GM23338 (cell line): ENCODE data around the gene NF1. TPM values are rescaled to one million over a fixed set of nuclear protein-coding genes. Genes with fewer than 3 reads are reported as not detected.

Experiments
- ATAC-seq: fragments of 200-7000 bp; cut with Tn5 transposase; 3 replicates; pipeline ENCODE4 v1.9.1; 2020
- DNase-seq: peaks from one replicate; pipeline ENCODE4 v3.0.0-alpha.2; 2015; ENCODE audit warnings: low spot score
- H2AFZ ChIP-seq: fragments of 200-600 bp; sonication (generic); 2 replicates; pipeline ENCODE4 v1.8.0; 2016; ENCODE audit warnings: antibody characterized with exemption, mild to moderate bottlenecking, moderate library complexity
- H3F3A ChIP-seq: fragments of 200-600 bp; sonication (generic); replicated peaks from 2 replicates; pipeline ENCODE4 v1.8.0; 2017; ENCODE audit warnings: antibody characterized with exemption, mixed run types, low read depth
- H3K27ac ChIP-seq: fragments of 200-600 bp; sonication (generic); 2 replicates; pipeline ENCODE4 v1.6.1; 2016; ENCODE audit warnings: low read depth
- H3K27me3 ChIP-seq: fragments of 200-600 bp; sonication (generic); 2 replicates; pipeline ENCODE4 v1.8.0; 2016; ENCODE audit warnings: mild to moderate bottlenecking, mixed run types, moderate library complexity; ENCODE audit not compliant: insufficient read depth
- H3K36me3 ChIP-seq: fragments of 200-600 bp; sonication (generic); 2 replicates; pipeline ENCODE4 v1.8.0; 2016; ENCODE audit warnings: mild to moderate bottlenecking; ENCODE audit not compliant: insufficient read depth
- H3K4me1 ChIP-seq: fragments of 200-600 bp; sonication (generic); 2 replicates; pipeline ENCODE4 v1.8.0; 2016; ENCODE audit warnings: mild to moderate bottlenecking, moderate library complexity; ENCODE audit not compliant: insufficient read depth
- H3K4me2 ChIP-seq: fragments of 200-600 bp; sonication (generic); 2 replicates; pipeline ENCODE4 v1.7.1; 2017; ENCODE audit warnings: mixed run types
- H3K4me3 ChIP-seq: fragments of 200-600 bp; sonication (generic); 2 replicates; pipeline ENCODE4 v1.6.1; 2016; ENCODE audit warnings: mixed run types
- H3K79me2 ChIP-seq: fragments of 200-600 bp; sonication (generic); replicated peaks from 2 replicates; pipeline ENCODE4 v1.8.0; 2017; ENCODE audit warnings: mild to moderate bottlenecking; ENCODE audit not compliant: insufficient read depth
- H3K9me2 ChIP-seq: fragments of 200-600 bp; sonication (generic); 2 replicates; pipeline ENCODE4 v1.8.0; 2017; ENCODE audit not compliant: insufficient read depth
- H4K20me1 ChIP-seq: fragments of 200-600 bp; sonication (generic); replicated peaks from 2 replicates; pipeline ENCODE4 v1.8.0; 2017; ENCODE audit warnings: mild to moderate bottlenecking; ENCODE audit not compliant: insufficient read depth
- H3K27ac Mint-ChIP-seq: 2 replicates; pipeline ENCODE4 v1.8.0; 2020; ENCODE audit warnings: inconsistent platforms, mild to moderate bottlenecking, moderate library complexity, mixed read lengths
- H3K27me3 Mint-ChIP-seq: 3 replicates; pipeline ENCODE4 v1.8.0; 2022; ENCODE audit warnings: low read depth, mild to moderate bottlenecking, moderate library complexity, mixed read lengths, inconsistent platforms; ENCODE audit not compliant: insufficient read depth, poor library complexity
- H3K36me3 Mint-ChIP-seq: 3 replicates; pipeline ENCODE4 v1.8.0; 2021; ENCODE audit warnings: low read depth, mild to moderate bottlenecking, inconsistent platforms, moderate library complexity, mixed read lengths
- H3K4me1 Mint-ChIP-seq: 3 replicates; pipeline ENCODE4 v1.8.0; 2020; ENCODE audit warnings: mild to moderate bottlenecking, inconsistent platforms, mixed read lengths
- H3K4me3 Mint-ChIP-seq: 3 replicates; pipeline ENCODE4 v1.8.0; 2021; ENCODE audit warnings: moderate library complexity, mild to moderate bottlenecking, inconsistent platforms, mixed read lengths
- H3K9me3 Mint-ChIP-seq: 3 replicates; pipeline ENCODE4 v1.8.0; 2020; ENCODE audit warnings: moderate library complexity, mild to moderate bottlenecking, inconsistent platforms, mixed read lengths
- CREB1 ChIP-seq: fragments of 250-450 bp; sonication (Bioruptor Pico); IDR thresholded peaks from 2 replicates; pipeline ENCODE4 v1.5.0; 2020; ENCODE audit warnings: low read depth, mild to moderate bottlenecking, moderate library complexity
- CTCF ChIP-seq, 2 experiments: fragments of 200-600 bp in 1 of 2; sonication (generic) in 1 of 2; conservative IDR thresholded peaks; 2 replicates each; pipeline versions ENCODE4 v1.5.1 to v1.6.1; 2016 to 2017; ENCODE audit warnings: antibody characterized with exemption in 2 of 2, low read depth in 2 of 2, mild to moderate bottlenecking in 2 of 2, moderate library complexity in 1 of 2
- ETS1 ChIP-seq: IDR thresholded peaks from 2 replicates; pipeline ENCODE4 v1.6.1; 2016; ENCODE audit warnings: antibody characterized with exemption
- EZH2phosphoT487 ChIP-seq: fragments of 200-600 bp; sonication (generic); IDR thresholded peaks from one replicate; pipeline ENCODE4 v1.8.1; 2018; ENCODE audit warnings: antibody characterized with exemption; ENCODE audit not compliant: unreplicated experiment
- POLR2AphosphoS5 ChIP-seq: IDR thresholded peaks from 2 replicates; pipeline ENCODE4 v1.6.1; 2016; ENCODE audit warnings: antibody characterized with exemption, low read depth
- polyA plus RNA-seq: library from polyadenylated mRNA; unstranded; fragments of >200 nt; fragmentation: Nextera tagmentation; extraction: Ambion mirVana; gene quantifications from 2 replicates; pipeline ENCODE4 v1.2.1, GENCODE V29; 2016
- total RNA-seq: library from RNA; depleted of rRNA; stranded (reverse); fragments of >200 nt; shearing (Covaris generic); gene quantifications from 2 replicates; pipeline ENCODE4 v1.2.3, GENCODE V29; 2014
- TF ChIP-seq, protein P1 (sequence below): IDR thresholded peaks from one replicate; pipeline ENCODE4 v1.6.1; 2018; ENCODE audit warnings: antibody characterized with exemption; ENCODE audit not compliant: unreplicated experiment
- TF ChIP-seq, protein P2 (sequence below): fragments of 250-450 bp; sonication (Bioruptor Pico); IDR thresholded peaks from 2 replicates; pipeline ENCODE4 v1.5.0; 2020; ENCODE audit warnings: mild to moderate bottlenecking, moderate library complexity

NF1 gene
- total and polyA plus RNA-seq, 2 experiments from 2014 or later = 16.3 to 49.7 TPM

DNA sequence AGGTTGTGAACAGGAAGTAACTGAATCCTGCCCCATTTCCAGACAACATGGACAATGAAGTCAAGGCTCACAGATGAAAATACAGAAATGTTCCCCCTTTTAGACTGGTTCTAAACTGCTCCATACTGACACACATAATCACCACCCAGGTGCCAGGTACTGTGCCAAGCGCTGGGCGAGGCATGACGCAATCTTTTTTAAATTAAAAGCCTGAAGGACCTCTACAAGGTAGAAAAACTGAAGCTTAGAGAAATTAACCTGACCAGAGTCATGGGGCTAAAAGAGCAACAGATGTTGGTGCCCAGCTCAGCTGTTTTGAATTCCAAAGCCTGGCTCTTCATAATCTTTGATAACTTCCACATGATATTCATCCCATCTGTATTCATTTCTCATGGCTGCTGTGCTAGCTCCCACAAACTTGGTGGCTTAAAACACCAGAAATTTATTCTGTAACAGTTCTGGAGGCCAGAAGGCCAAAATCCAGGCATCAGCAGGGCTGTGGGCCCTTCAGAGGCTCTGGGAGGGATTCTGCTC lies 291.8 kb downstream of the NF1 start (continued):
- TF ChIP-seq, protein P1, sequence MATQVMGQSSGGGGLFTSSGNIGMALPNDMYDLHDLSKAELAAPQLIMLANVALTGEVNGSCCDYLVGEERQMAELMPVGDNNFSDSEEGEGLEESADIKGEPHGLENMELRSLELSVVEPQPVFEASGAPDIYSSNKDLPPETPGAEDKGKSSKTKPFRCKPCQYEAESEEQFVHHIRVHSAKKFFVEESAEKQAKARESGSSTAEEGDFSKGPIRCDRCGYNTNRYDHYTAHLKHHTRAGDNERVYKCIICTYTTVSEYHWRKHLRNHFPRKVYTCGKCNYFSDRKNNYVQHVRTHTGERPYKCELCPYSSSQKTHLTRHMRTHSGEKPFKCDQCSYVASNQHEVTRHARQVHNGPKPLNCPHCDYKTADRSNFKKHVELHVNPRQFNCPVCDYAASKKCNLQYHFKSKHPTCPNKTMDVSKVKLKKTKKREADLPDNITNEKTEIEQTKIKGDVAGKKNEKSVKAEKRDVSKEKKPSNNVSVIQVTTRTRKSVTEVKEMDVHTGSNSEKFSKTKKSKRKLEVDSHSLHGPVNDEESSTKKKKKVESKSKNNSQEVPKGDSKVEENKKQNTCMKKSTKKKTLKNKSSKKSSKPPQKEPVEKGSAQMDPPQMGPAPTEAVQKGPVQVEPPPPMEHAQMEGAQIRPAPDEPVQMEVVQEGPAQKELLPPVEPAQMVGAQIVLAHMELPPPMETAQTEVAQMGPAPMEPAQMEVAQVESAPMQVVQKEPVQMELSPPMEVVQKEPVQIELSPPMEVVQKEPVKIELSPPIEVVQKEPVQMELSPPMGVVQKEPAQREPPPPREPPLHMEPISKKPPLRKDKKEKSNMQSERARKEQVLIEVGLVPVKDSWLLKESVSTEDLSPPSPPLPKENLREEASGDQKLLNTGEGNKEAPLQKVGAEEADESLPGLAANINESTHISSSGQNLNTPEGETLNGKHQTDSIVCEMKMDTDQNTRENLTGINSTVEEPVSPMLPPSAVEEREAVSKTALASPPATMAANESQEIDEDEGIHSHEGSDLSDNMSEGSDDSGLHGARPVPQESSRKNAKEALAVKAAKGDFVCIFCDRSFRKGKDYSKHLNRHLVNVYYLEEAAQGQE = no peak
- no peak for TF ChIP-seq EZH2phosphoT487
- TF ChIP-seq, protein P2, sequence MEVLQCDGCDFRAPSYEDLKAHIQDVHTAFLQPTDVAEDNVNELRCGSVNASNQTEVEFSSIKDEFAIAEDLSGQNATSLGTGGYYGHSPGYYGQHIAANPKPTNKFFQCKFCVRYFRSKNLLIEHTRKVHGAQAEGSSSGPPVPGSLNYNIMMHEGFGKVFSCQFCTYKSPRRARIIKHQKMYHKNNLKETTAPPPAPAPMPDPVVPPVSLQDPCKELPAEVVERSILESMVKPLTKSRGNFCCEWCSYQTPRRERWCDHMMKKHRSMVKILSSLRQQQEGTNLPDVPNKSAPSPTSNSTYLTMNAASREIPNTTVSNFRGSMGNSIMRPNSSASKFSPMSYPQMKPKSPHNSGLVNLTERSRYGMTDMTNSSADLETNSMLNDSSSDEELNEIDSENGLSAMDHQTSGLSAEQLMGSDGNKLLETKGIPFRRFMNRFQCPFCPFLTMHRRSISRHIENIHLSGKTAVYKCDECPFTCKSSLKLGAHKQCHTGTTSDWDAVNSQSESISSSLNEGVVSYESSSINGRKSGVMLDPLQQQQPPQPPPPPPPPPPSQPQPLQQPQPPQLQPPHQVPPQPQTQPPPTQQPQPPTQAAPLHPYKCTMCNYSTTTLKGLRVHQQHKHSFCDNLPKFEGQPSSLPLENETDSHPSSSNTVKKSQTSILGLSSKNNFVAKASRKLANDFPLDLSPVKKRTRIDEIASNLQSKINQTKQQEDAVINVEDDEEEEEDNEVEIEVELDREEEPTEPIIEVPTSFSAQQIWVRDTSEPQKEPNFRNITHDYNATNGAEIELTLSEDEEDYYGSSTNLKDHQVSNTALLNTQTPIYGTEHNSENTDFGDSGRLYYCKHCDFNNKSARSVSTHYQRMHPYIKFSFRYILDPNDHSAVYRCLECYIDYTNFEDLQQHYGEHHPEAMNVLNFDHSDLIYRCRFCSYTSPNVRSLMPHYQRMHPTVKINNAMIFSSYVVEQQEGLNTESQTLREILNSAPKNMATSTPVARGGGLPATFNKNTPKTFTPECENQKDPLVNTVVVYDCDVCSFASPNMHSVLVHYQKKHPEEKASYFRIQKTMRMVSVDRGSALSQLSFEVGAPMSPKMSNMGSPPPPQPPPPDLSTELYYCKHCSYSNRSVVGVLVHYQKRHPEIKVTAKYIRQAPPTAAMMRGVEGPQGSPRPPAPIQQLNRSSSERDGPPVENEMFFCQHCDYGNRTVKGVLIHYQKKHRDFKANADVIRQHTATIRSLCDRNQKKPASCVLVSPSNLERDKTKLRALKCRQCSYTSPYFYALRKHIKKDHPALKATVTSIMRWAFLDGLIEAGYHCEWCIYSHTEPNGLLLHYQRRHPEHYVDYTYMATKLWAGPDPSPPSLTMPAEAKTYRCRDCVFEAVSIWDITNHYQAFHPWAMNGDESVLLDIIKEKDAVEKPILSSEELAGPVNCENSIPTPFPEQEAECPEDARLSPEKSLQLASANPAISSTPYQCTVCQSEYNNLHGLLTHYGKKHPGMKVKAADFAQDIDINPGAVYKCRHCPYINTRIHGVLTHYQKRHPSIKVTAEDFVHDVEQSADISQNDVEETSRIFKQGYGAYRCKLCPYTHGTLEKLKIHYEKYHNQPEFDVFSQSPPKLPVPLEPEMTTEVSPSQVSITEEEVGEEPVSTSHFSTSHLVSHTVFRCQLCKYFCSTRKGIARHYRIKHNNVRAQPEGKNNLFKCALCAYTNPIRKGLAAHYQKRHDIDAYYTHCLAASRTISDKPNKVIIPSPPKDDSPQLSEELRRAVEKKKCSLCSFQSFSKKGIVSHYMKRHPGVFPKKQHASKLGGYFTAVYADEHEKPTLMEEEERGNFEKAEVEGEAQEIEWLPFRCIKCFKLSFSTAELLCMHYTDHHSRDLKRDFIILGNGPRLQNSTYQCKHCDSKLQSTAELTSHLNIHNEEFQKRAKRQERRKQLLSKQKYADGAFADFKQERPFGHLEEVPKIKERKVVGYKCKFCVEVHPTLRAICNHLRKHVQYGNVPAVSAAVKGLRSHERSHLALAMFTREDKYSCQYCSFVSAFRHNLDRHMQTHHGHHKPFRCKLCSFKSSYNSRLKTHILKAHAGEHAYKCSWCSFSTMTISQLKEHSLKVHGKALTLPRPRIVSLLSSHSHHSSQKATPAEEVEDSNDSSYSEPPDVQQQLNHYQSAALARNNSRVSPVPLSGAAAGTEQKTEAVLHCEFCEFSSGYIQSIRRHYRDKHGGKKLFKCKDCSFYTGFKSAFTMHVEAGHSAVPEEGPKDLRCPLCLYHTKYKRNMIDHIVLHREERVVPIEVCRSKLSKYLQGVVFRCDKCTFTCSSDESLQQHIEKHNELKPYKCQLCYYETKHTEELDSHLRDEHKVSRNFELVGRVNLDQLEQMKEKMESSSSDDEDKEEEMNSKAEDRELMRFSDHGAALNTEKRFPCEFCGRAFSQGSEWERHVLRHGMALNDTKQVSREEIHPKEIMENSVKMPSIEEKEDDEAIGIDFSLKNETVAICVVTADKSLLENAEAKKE = no peak

GRCh38 chr17:31387438-31387837 lies 292.7 kb downstream of the NF1 start:
- Mint-ChIP-seq H3K9me3 (no peaks in the 10 kb centered on the region), H3K4me3 (no peak overlapping the region), H3K27ac (no peak overlapping the region), H3K27me3 (peaks cover 23% of the 10 kb centered on the region), H3K4me1 (peaks cover 13% of the 10 kb centered on the region), H3K36me3 (no peaks in the 10 kb centered on the region; the same call in 2 of the 3 replicates)
- H3K4me3 ChIP-seq = no peak overlapping the region
- no peak overlapping the region for H3K4me2 ChIP-seq
- no peaks in the 10 kb centered on the region for H3K36me3 ChIP-seq
- H3F3A ChIP-seq = peaks cover 9% of the 10 kb centered on the region; the same call in 1 of the 2 replicates
- H4K20me1 ChIP-seq = no peaks in the 10 kb centered on the region
- no peak overlapping the region for H2AFZ ChIP-seq
- H3K79me2 ChIP-seq = no peaks in the 10 kb centered on the region
- peaks cover 7% of the 10 kb centered on the region; the same call in 1 of the 2 replicates for H3K4me1 ChIP-seq
- no peak overlapping the region for H3K27ac ChIP-seq
- H3K9me2 ChIP-seq = no peaks in the 10 kb centered on the region
- DNase-seq = no peak
- no peak for ATAC-seq
- peaks cover 24% of the 10 kb centered on the region for H3K27me3 ChIP-seq
- TF ChIP-seq CREB1 (CRISPR knock-in tag) (no peak), ETS1 (no peak), POLR2AphosphoS5 (no peak), CTCF (conservative IDR thresholded peaks at IDR 0.05; ENCODE audit: low read depth in 2 of 2) (no peak)
